HG03469 (cell line): Measurements from ENCODE around the gene TRUB1.
"Not testable (repeated sequence)": the region's sequence is repeated elsewhere in the genome, so short reads cannot be mapped to it uniquely, and the experiment has no call there.

ENCODE experiments used
- ATAC-seq: cut with Tn5 transposase; IDR thresholded peaks from one replicate; pipeline ENCODE4 v1.9.1; 2021; ENCODE audit warnings: mild to moderate bottlenecking, moderate library complexity, moderate number of reproducible peaks; ENCODE audit not compliant: unreplicated experiment

The TRUB1 gene

GRCh38 chr10:114937962-114938855 is at the start of gene TRUB1:
Gene TRUB1, plus strand, starts transcription at chr10:114938195. Its CDS starts 59 bp downstream, at chr10:114938254.
- peak; percentile 99 for ATAC-seq

DNA sequence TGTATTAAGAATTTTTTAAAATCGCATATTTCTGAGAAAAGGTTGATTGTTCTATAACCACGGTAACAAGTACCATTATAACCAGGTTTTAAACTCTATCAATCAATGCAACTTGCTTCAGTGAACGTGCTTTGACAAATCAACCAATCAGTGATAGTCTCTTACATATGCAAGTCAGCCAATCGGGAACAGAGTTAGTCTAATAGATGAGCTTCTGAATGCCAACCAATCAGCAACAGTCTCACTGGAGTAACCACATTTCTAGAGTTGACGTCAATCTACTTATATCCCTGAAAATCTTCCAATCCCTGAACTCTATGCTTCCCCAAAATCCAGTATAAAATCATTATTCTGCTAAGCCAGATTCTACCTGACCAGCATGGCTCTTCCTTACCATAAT is 44.7 kb upstream of the TRUB1 start:
- no peak for ATAC-seq

DNA sequence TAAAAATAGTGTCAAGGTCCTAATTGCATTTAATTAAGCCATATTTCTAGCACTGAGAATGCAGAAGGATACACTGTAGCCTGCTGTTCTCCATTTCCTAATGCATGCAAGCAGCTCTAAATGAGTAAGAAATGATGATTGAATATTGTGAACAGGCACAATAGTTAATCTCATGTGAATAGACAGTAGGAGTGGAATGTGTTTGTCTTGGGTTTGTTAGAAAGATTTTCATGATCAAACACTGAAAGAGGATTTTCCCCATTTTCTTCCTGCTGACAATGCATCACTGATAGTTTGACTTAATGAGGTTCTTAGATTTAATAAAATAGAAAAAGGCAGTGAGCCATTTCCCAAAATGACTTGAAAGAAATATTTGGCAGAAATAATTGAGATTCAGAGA is 43.1 kb upstream of the TRUB1 start:
- ATAC-seq: no peak

GRCh38 chr10:114897011-114897410 is 41.0 kb upstream of the TRUB1 start:
- ATAC-seq: not testable (repeated sequence)

- no peak for ATAC-seq
Measured at GRCh38 chr10:114897593-114897992, 40.4 kb upstream of the TRUB1 start.

DNA sequence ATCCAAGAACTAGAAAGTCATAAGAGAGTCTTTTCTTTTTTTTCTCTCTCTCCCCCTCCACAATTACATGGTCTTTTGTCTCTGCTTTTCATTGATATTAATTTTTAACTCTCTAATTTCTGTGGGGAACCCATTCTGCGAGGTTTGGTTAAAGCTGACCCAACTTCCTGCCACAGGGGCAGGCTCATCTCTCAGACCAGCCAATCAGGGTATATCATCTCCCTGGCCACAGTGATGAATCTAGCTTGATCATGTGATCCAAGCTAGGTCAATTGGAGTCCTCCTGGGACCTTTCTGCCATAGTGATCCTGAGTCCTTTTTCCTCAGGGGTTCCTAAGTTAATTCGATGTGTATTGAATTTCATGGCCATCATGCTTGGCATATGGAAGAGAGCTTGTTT is 38.0 kb upstream of the TRUB1 start:
- no peak for ATAC-seq

GRCh38 chr10:114900658-114901057 is 37.3 kb upstream of the TRUB1 start:
- ATAC-seq: no peak

GRCh38 chr10:114902151-114902550 is 35.8 kb upstream of the TRUB1 start:
- no peak for ATAC-seq

DNA sequence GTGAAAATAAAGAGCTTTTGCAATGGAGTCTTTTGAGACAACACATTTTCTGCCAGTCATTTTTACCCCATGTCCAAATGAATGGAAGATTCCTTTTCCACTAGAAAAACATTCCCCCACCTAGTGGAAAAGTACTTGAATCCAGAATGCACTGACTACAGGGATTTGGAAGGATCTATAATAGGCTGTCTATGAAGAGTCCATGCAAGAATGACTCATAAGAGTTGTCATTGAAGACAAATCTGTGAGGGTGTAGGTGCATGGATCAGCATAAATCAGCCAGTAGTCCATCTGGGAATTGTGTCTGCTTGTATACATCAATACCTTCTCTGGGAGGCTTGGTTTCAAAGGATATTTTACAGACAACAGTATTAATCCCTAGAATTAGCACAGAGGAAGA is 32.5 kb upstream of the TRUB1 start:
- no peak for ATAC-seq

GRCh38 chr10:114906981-114907380 is 31.0 kb upstream of the TRUB1 start:
- ATAC-seq: no peak

GRCh38 chr10:114908896-114909295 is 29.1 kb upstream of the TRUB1 start:
- no peak for ATAC-seq

- peak; percentile 73 for ATAC-seq
Measured at GRCh38 chr10:114911052-114911711, 26.8 kb upstream of the TRUB1 start.

- no peak for ATAC-seq
Measured at GRCh38 chr10:114911801-114912469, 26.1 kb upstream of the TRUB1 start.

GRCh38 chr10:114912470-114912859 is 25.5 kb upstream of the TRUB1 start:
- ATAC-seq: no peak

- ATAC-seq: no peak
Measured at GRCh38 chr10:114914560-114914959, 23.4 kb upstream of the TRUB1 start.

GRCh38 chr10:114915294-114915693 is 22.7 kb upstream of the TRUB1 start:
- ATAC-seq: no peak

DNA sequence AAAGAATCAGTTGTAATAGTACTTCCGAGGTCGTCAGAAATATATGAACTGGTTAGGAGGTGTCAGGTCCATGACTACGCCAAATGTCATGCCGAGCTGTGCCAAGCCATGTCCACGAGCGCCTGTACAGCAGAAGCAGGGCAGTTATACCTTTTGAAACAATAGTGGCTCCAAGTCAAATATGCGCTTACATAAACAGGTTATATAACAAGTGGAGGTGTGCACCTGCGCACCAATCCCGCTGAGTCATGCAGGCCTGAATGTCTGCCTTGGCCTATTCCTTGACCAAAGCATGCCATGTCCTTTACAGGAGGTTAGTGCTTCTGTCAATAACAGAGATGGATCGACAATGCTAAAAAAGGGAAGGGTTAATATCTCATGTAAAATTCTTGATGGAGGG is 21.3 kb upstream of the TRUB1 start:
- no peak for ATAC-seq

DNA sequence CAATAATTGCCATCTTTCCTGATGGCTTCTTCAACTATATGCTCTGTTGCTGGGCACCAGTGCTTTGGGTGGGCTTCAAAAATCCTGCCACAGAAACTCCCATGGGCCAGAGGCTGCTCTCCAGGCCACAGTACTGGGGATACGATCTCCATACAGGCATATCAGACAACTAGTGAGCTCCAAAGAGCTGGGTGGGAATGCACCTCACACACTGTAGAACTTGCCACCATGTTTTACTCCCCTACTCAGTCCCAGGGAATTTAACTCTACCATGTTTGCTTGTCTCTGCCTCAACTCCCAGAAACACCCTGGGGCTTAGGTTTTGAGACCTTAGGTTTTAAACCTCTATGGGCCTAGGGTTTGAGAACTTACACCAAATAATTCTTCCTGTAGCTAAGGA is 20.5 kb upstream of the TRUB1 start:
- ATAC-seq: no peak

GRCh38 chr10:114917927-114918672 is 19.9 kb upstream of the TRUB1 start:
- no peak for ATAC-seq

DNA sequence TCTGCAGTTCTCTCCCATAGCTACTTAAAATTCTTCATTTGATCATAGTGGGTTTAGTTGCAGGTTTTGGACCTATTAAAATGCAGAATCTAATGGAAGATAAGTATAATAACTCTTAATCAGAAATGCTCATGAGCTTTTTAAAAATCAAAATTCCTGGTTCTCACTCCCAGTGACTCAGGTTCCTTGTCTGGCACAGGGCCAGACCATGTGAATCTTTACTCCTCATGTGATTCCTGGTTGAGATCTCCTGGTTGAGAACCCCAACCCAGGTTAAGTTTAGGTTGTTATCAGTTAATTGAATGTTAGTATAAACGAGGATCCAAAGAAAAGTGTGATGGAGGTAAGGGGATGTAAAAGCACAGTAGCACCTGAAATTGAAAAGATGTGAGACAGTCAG is 17.5 kb upstream of the TRUB1 start:
- no peak for ATAC-seq

DNA sequence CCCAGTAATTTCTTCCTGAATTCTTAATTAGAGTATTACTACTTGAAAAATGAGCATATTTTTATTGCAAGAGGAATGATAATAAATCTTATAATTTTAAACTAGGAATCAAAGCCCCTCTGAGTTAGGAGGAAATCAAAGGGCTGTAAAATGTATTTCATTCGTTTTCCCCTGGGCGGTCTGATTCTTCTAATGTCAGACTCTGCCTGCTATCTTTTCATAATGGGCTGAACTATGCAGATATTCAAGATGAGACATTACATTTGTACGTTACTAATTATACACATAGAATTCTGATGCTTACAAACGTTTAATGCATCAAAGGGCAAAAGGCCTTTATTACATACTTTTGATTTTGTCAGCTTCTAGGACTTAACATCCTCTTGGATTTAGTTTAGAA is 16.0 kb upstream of the TRUB1 start:
- no peak for ATAC-seq
